Neuronal stem cell (in vitro differentiated cells): ENCODE data around the gene ZNF219.
A peak's percentile ranks its signal among the peaks of the same experiment; 100 is the strongest.

Source experiments
- DNase-seq: peaks from one replicate; pipeline ENCODE4 v3.0.0-alpha.2; 2013; ENCODE audit warnings: low spot score
- H2AFZ ChIP-seq: one replicate; pipeline ENCODE4 v1.6.1; 2013; ENCODE audit warnings: mild to moderate bottlenecking, low read length, inconsistent platforms
- H2AK5ac ChIP-seq: 2 replicates; pipeline ENCODE4 v1.6.1; 2013; ENCODE audit warnings: low read depth, mild to moderate bottlenecking, inconsistent platforms, low read length, moderate library complexity, mixed read lengths
- H2BK120ac ChIP-seq: 2 replicates; pipeline ENCODE4 v1.6.1; 2013; ENCODE audit warnings: low read depth, mild to moderate bottlenecking, inconsistent platforms, low read length, moderate library complexity, mixed read lengths
- H2BK12ac ChIP-seq: one replicate; pipeline ENCODE4 v1.6.1; 2013; ENCODE audit warnings: low read length, inconsistent platforms
- H2BK15ac ChIP-seq: 2 replicates; pipeline ENCODE4 v1.6.1; 2013; ENCODE audit warnings: mild to moderate bottlenecking, low read length, inconsistent platforms, mixed read lengths
- H2BK5ac ChIP-seq: one replicate; pipeline ENCODE4 v1.6.1; 2013; ENCODE audit warnings: inconsistent platforms, mild to moderate bottlenecking, low read length, moderate library complexity
- H3K14ac ChIP-seq: one replicate; pipeline ENCODE4 v1.6.1; 2013; ENCODE audit warnings: low read length, inconsistent platforms
- H3K18ac ChIP-seq: 2 replicates; pipeline ENCODE4 v1.6.1; 2013; ENCODE audit warnings: low read length, inconsistent platforms
- H3K23ac ChIP-seq: 2 replicates; pipeline ENCODE4 v1.6.1; 2013; ENCODE audit warnings: low read depth, mild to moderate bottlenecking, mixed read lengths, low read length, inconsistent platforms; ENCODE audit not compliant: poor library complexity
- H3K27ac ChIP-seq: replicated peaks from 3 replicates; pipeline ENCODE4 v1.5.1; 2013; ENCODE audit warnings: low read length, inconsistent platforms
- H3K27me3 ChIP-seq, 3 experiments: 2 replicates each; pipeline ENCODE4 v1.6.1; 2013; ENCODE audit warnings: low read length in 3 of 3, mild to moderate bottlenecking in 2 of 3, inconsistent platforms in 1 of 3, low read depth in 1 of 3, mixed read lengths in 1 of 3, moderate library complexity in 1 of 3; ENCODE audit not compliant: control insufficient read depth in 3 of 3, insufficient read depth in 3 of 3
- H3K36me3 ChIP-seq, 2 donors: replicated peaks in 1 of 2; 2 replicates each; pipeline ENCODE4 v1.6.1; 2013; ENCODE audit warnings: low read length in 2 of 2; ENCODE audit not compliant: control insufficient read depth in 2 of 2, insufficient read depth in 2 of 2
- H3K4ac ChIP-seq: 2 replicates; pipeline ENCODE4 v1.6.1; 2013; ENCODE audit warnings: inconsistent platforms, mild to moderate bottlenecking, low read length, moderate library complexity
- H3K4me1 ChIP-seq, 2 donors: 1 replicate in 1 of 2; 2 replicates in 1 of 2; pipeline ENCODE4 v1.6.1; 2013; ENCODE audit warnings: low read length in 2 of 2, low read depth in 1 of 2; ENCODE audit not compliant: control insufficient read depth in 2 of 2, insufficient read depth in 1 of 2
- H3K4me2 ChIP-seq: one replicate; pipeline ENCODE4 v1.6.1; 2013; ENCODE audit warnings: mild to moderate bottlenecking, low read length, inconsistent platforms; ENCODE audit not compliant: insufficient read depth, poor library complexity, severe bottlenecking
- H3K4me3 ChIP-seq, 2 donors: 2 replicates each; pipeline ENCODE4 v1.5.1; 2013; ENCODE audit warnings: low read length in 2 of 2, mild to moderate bottlenecking in 2 of 2, inconsistent platforms in 1 of 2, moderate library complexity in 1 of 2
- H3K79me1 ChIP-seq: one replicate; pipeline ENCODE4 v1.6.1; 2013; ENCODE audit warnings: low read depth, mild to moderate bottlenecking, inconsistent platforms, low read length, moderate library complexity
- H3K9ac ChIP-seq: one replicate; pipeline ENCODE4 v1.6.1; 2013; ENCODE audit warnings: mild to moderate bottlenecking, low read depth, low read length, inconsistent platforms; ENCODE audit not compliant: poor library complexity
- H3K9me3 ChIP-seq, 2 donors: replicated peaks in 1 of 2; 2 replicates each; pipeline versions ENCODE3 to v1.6.1; 2013; ENCODE audit warnings: low read length in 2 of 2, mild to moderate bottlenecking in 2 of 2, inconsistent platforms in 1 of 2, low read depth in 1 of 2, mixed read lengths in 1 of 2, moderate library complexity in 1 of 2; ENCODE audit not compliant: control insufficient read depth in 2 of 2, insufficient read depth in 1 of 2
- H4K8ac ChIP-seq: one replicate; pipeline ENCODE4 v1.6.1; 2013; ENCODE audit warnings: low read depth, mild to moderate bottlenecking, inconsistent platforms, low read length, moderate library complexity
- H4K91ac ChIP-seq: one replicate; pipeline ENCODE4 v1.6.1; 2013; ENCODE audit warnings: low read length, low read depth, mild to moderate bottlenecking, inconsistent platforms; ENCODE audit not compliant: poor library complexity
- WGBS, 2 donors: extraction: QIAGEN DNeasy Blood & Tissue Kit; methylation state at CpG; one replicate each; pipeline ENCODE4 v1.1.7; 2013; ENCODE audit warnings: missing lambda C conversion rate in 2 of 2, mixed read lengths in 1 of 2; ENCODE audit not compliant: insufficient read length in 2 of 2, insufficient replicate concordance in 1 of 2; ENCODE audit errors: extremely low coverage in 2 of 2; 5-methylcytosine and 5-hydroxymethylcytosine counted together

ZNF219 gene

DNA sequence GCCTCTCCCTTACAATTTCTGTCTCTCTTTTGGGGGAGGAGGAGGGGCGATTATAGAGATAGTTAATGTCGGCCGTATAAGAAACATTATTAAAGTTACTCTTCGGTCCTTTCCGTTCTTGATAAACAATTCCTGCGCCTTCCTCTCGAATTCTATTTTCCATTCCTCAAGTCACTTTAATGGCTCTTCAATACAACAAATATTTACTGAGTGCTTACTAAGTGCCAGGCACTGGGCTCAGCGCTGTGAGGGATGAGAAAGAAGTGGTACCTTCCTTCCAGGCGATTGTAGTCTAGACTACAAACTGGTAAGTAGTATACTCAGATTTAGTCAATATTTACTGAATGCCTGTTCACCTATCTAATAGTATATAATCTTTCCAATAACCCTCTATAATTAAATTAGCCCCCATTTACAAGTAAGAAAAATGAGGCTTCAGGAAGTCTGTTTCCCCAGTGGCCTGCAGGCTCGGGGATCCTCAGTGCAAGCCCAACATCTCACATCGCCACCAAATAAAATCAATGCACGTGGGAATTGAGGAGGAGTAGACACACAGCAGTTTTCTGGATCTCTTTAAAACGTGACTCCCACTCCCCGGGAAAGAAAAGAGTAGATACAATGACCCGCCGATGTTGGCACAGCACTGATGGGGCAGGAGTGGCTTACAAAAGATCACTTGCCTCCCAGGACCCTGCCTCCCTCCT is 589 bp upstream of the ZNF219 start:
- Histone ChIP-seq H2BK120ac (no peak overlapping the region), H3K27me3 (no peaks in the 10 kb centered on the region), H3K4ac (no peak overlapping the region), H3K4me2 (peak overlapping the region; percentile 61), H3K9me3 (no peaks in the 10 kb centered on the region), H3K79me1 (no peaks in the 10 kb centered on the region), H3K14ac (no peak overlapping the region), H3K36me3 (no peaks in the 10 kb centered on the region), H4K91ac (no peak overlapping the region), H3K4me1 (peaks cover 30 to 47% of the 10 kb centered on the region in 2 donors), H2BK15ac (no peak overlapping the region), H3K23ac (no peak overlapping the region), H2BK12ac (no peak overlapping the region), H3K9ac (no peak overlapping the region), H3K18ac (no peak overlapping the region), H2AK5ac (no peak overlapping the region), H4K8ac (no peak overlapping the region), H3K27ac (peak overlapping the region; percentile 89), H2BK5ac (no peak overlapping the region), H2AFZ (peak overlapping the region; percentile 69), H3K4me3 (peak overlapping the region; percentile 61 to 74)
- WGBS, 2 donors, result no CpG with 5 or more reads among the region's 16 CpGs
- DNase-seq, result no peak

DNA sequence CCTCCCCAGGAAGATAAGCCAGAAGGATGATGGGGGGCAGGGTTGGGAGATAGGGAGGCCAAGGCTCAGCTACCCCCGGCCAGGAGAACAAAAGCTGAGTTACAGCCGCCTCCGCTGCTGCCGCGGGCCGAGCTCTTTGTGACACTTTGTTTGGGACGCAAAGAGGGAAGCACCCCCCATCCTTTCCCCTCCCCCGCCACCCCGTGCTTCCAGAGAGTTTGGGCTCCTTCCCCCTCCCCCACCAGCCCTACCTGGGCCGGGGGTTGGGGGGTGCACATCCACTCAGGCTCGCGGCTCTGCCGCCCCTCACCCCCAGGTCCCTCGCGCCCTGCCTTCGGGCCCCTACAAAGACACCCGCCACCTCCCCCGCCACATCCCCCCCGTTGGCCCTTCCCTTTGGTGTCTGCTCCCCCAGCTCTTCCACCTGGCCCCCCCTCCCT is 799 bp downstream of the ZNF219 start:
- Histone ChIP-seq H3K4ac (no peak overlapping the region), H3K18ac (peak overlapping the region; percentile 5), H2AFZ (no peak overlapping the region), H2BK5ac (peak overlapping the region; percentile 91), H3K79me1 (peaks cover 4% of the 10 kb centered on the region), H3K9ac (peak overlapping the region; percentile 82), H2AK5ac (peak overlapping the region; percentile 0), H3K4me2 (peak overlapping the region; percentile 59), H2BK120ac (peak overlapping the region; percentile 51), H3K23ac (no peak overlapping the region), H2BK12ac (no peak overlapping the region), H3K36me3 (peaks cover 8 to 12% of the 10 kb centered on the region in 2 donors), H2BK15ac (no peak overlapping the region), H4K8ac (no peak overlapping the region), H3K27me3 (no peaks in the 10 kb centered on the region), H3K14ac (no peak overlapping the region), H3K9me3 (no peaks in the 10 kb centered on the region), H3K27ac (peak overlapping the region; percentile 90), H3K4me1 (peaks cover 38 to 52% of the 10 kb centered on the region in 2 donors), H3K4me3 (peak overlapping the region; percentile 57 to 84), H4K91ac (no peak overlapping the region)
- no peak for DNase-seq
- no CpG with 5 or more reads among the region's 19 CpGs for WGBS, 2 donors

DNA sequence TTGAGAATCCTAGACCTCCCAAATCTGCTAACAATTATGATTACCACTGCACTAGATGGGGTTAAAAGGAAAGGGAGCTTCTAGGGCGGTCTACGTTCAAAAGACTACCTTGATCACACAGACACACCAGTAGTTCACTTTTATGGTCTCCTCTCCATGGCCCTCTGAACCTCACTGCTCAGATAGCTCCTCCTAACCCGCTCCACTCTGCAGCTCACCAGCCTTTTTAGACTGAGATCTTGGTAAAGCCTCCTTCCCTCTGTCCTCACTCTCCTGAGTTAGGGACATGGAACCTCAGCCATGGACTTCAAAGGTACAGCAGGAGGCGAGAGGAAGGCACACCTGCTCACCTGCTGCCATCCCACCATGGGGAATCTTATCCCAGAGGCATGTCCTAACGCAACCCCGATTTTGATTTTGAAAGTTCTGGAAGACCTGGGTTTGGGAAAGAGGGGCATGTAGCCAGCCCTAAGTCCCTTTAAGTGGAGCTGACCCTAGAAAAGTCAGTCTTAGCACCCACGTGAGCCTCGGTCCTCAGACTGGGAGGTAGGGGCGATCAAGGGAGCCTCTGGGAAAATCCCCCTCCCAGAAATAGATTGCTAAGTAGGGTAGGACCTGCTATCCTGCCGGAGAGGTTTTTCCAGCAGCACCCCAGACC is 1.3 kb downstream of the ZNF219 start:
- Histone ChIP-seq H2AFZ (no peak overlapping the region), H2AK5ac (peak overlapping the region; percentile 0), H3K36me3 (peaks cover 12 to 18% of the 10 kb centered on the region in 2 donors), H2BK12ac (no peak overlapping the region), H4K8ac (no peak overlapping the region), H4K91ac (no peak overlapping the region), H3K9ac (peak overlapping the region; percentile 79), H3K14ac (no peak overlapping the region), H3K9me3 (no peaks in the 10 kb centered on the region), H3K27me3 (no peaks in the 10 kb centered on the region), H3K4me2 (peak overlapping the region; percentile 59), H3K4me1 (peaks cover 35 to 47% of the 10 kb centered on the region in 2 donors), H3K4me3 (peak overlapping the region; percentile 57 to 84), H2BK5ac (peak overlapping the region; percentile 91), H3K27ac (peak overlapping the region; percentile 90), H2BK120ac (peak overlapping the region; percentile 51), H3K4ac (no peak overlapping the region), H3K79me1 (peaks cover 6% of the 10 kb centered on the region), H2BK15ac (no peak overlapping the region), H3K18ac (peak overlapping the region; percentile 5), H3K23ac (no peak overlapping the region)
- no CpG with 5 or more reads among the region's 10 CpGs for WGBS, 2 donors
- DNase-seq, result no peak

DNA sequence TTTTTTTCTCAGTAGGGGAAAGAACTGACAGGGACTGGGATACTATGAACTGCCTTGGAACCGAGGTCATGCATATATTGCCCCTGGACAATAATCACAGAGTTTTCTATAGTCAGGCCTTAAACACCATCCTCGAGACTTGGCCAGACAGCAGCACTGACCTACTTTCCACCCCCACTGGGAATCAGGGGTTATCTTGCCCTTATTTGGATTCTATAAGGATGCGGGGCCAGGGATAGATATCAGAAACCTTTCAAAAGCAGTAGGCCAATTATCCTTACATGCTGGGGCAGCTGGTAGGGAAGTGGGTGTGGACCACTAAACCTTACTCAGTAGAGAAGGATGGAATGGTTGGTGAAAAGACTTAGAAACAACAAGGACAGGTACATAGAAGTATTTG is 2.0 kb downstream of the ZNF219 start:
- H3K79me1 ChIP-seq, result peaks cover 11% of the 10 kb centered on the region
- H3K4ac ChIP-seq, result no peak overlapping the region
- H2BK5ac ChIP-seq, result no peak overlapping the region
- no peak overlapping the region for H2BK12ac ChIP-seq
- H4K91ac ChIP-seq, result no peak overlapping the region
- H3K27ac ChIP-seq, result peak overlapping the region; percentile 90
- peak overlapping the region; percentile 59 for H3K4me2 ChIP-seq
- H2AK5ac ChIP-seq, result no peak overlapping the region
- no peak overlapping the region for H3K14ac ChIP-seq
- H3K9ac ChIP-seq, result no peak overlapping the region
- H3K36me3 ChIP-seq, result peaks cover 19 to 24% of the 10 kb centered on the region in 2 donors
- no peak overlapping the region for H4K8ac ChIP-seq
- H2AFZ ChIP-seq, result no peak overlapping the region
- WGBS, 2 donors, result no CpG with 5 or more reads among the region's 3 CpGs
- no peak for DNase-seq
- H2BK15ac ChIP-seq, result no peak overlapping the region
- H3K18ac ChIP-seq, result no peak overlapping the region
- no peak overlapping the region for H3K23ac ChIP-seq
- H3K4me1 ChIP-seq, result peaks cover 32 to 45% of the 10 kb centered on the region in 2 donors
- no peaks in the 10 kb centered on the region for H3K27me3 ChIP-seq
- H3K4me3 ChIP-seq, result peak overlapping the region; percentile 57 to 84
- H2BK120ac ChIP-seq, result no peak overlapping the region
- no peaks in the 10 kb centered on the region for H3K9me3 ChIP-seq
